MM.1S (cell line): ENCODE results near the gene FOXN1.

Experiments used
- EZH2 ChIP-seq: fragments of 300-600 bp; sonication (generic); optimal IDR thresholded peaks from 2 replicates; pipeline ENCODE3; 2017; ENCODE audit warnings: low read depth, mild to moderate bottlenecking, antibody characterized with exemption, low read length, mixed read lengths
- EZH2phosphoT487 ChIP-seq: fragments of 300-600 bp; sonication (generic); IDR thresholded peaks from 2 replicates; pipeline ENCODE4 v1.6.1; 2018; ENCODE audit warnings: antibody characterized with exemption, low read length
- TF ChIP-seq, protein P1 (sequence below): fragments of 300-600 bp; sonication (generic); IDR thresholded peaks from 2 replicates; pipeline ENCODE4 v1.5.1; 2016; ENCODE audit warnings: antibody characterized with exemption, low read length, mixed read lengths

- TF ChIP-seq EZH2phosphoT487 (no peak), EZH2 (no peak)
- TF ChIP-seq, protein P1, sequence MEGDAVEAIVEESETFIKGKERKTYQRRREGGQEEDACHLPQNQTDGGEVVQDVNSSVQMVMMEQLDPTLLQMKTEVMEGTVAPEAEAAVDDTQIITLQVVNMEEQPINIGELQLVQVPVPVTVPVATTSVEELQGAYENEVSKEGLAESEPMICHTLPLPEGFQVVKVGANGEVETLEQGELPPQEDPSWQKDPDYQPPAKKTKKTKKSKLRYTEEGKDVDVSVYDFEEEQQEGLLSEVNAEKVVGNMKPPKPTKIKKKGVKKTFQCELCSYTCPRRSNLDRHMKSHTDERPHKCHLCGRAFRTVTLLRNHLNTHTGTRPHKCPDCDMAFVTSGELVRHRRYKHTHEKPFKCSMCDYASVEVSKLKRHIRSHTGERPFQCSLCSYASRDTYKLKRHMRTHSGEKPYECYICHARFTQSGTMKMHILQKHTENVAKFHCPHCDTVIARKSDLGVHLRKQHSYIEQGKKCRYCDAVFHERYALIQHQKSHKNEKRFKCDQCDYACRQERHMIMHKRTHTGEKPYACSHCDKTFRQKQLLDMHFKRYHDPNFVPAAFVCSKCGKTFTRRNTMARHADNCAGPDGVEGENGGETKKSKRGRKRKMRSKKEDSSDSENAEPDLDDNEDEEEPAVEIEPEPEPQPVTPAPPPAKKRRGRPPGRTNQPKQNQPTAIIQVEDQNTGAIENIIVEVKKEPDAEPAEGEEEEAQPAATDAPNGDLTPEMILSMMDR = no peak
Measured at GRCh38 chr17:28495635-28496034, 10.5 kb upstream of the FOXN1 start.
